Loucy (cell line): Measurements from ENCODE around the gene IPPK.
"Not testable (repeated sequence)": the region's sequence is repeated elsewhere in the genome, so short reads cannot be mapped to it uniquely, and the experiment has no call there.

ENCODE experiments used
- H2AFZ ChIP-seq: fragments of 200-600 bp; sonication (generic); 2 replicates; pipeline ENCODE4 v1.6.0; 2016; ENCODE audit warnings: antibody characterized with exemption, mild to moderate bottlenecking, low read length, moderate library complexity
- H3F3A ChIP-seq: fragments of 200-600 bp; 2 replicates; pipeline ENCODE4 v1.6.0; 2016; ENCODE audit warnings: antibody characterized with exemption, low read depth, mild to moderate bottlenecking
- H3K27me3 ChIP-seq: fragments of 200-600 bp; sonication (generic); 2 replicates; pipeline ENCODE4 v1.6.1; 2014; ENCODE audit warnings: low read length, mild to moderate bottlenecking; ENCODE audit not compliant: insufficient read depth, poor library complexity, severe bottlenecking
- H3K36me3 ChIP-seq: fragments of 200-600 bp; sonication (generic); 2 replicates; pipeline ENCODE4 v1.6.1; 2016; ENCODE audit warnings: low read length; ENCODE audit not compliant: insufficient read depth
- H3K4me1 ChIP-seq: fragments of 200-600 bp; sonication (generic); 2 replicates; pipeline ENCODE4 v1.5.1; 2014; ENCODE audit warnings: low read length, mild to moderate bottlenecking; ENCODE audit not compliant: insufficient read depth, poor library complexity, severe bottlenecking
- H3K4me2 ChIP-seq: fragments of 200-600 bp; sonication (generic); 2 replicates; pipeline ENCODE4 v1.6.0; 2014; ENCODE audit warnings: antibody characterized with exemption, low read length, low read depth, mild to moderate bottlenecking; ENCODE audit not compliant: poor library complexity, severe bottlenecking
- H3K4me3 ChIP-seq: fragments of 200-600 bp; sonication (generic); 2 replicates; pipeline ENCODE4 v1.5.1; 2014; ENCODE audit warnings: low read length, mild to moderate bottlenecking, mixed read lengths; ENCODE audit not compliant: poor library complexity, severe bottlenecking
- H3K79me2 ChIP-seq: fragments of 200-600 bp; sonication (generic); 2 replicates; pipeline ENCODE4 v1.6.1; 2014; ENCODE audit warnings: low read length; ENCODE audit not compliant: insufficient read depth
- H3K9ac ChIP-seq: fragments of 200-600 bp; sonication (generic); 2 replicates; pipeline ENCODE4 v1.6.0; 2014; ENCODE audit warnings: mild to moderate bottlenecking, low read depth, low read length, moderate library complexity; ENCODE audit not compliant: poor library complexity, severe bottlenecking
- H3K9me2 ChIP-seq: fragments of 200-600 bp; sonication (generic); replicated peaks from 2 replicates; pipeline ENCODE4 v1.6.1; 2016; ENCODE audit warnings: low read depth, low read length, mixed read lengths
- H3K9me3 ChIP-seq: fragments of 200-600 bp; sonication (generic); 2 replicates; pipeline ENCODE4 v1.6.1; 2014; ENCODE audit warnings: mild to moderate bottlenecking, antibody characterized with exemption, low read length, low read depth; ENCODE audit not compliant: insufficient read depth
- H4K20me1 ChIP-seq: fragments of 200-600 bp; sonication (generic); 2 replicates; pipeline ENCODE4 v1.6.0; 2014; ENCODE audit warnings: antibody characterized with exemption, low read length, mild to moderate bottlenecking; ENCODE audit not compliant: insufficient read depth, poor library complexity, severe bottlenecking
- EZH2phosphoT487 ChIP-seq: fragments of 200-600 bp; IDR thresholded peaks from 2 replicates; pipeline ENCODE4 v1.6.1; 2018; ENCODE audit warnings: antibody characterized with exemption, mild to moderate bottlenecking, moderate library complexity, borderline replicate concordance
- TF ChIP-seq, protein P1 (sequence below): fragments of 200-600 bp; sonication (generic); conservative IDR thresholded peaks from 2 replicates; pipeline ENCODE4 v1.5.1; 2014; ENCODE audit warnings: mild to moderate bottlenecking, antibody characterized with exemption, low read length

The IPPK gene

DNA sequence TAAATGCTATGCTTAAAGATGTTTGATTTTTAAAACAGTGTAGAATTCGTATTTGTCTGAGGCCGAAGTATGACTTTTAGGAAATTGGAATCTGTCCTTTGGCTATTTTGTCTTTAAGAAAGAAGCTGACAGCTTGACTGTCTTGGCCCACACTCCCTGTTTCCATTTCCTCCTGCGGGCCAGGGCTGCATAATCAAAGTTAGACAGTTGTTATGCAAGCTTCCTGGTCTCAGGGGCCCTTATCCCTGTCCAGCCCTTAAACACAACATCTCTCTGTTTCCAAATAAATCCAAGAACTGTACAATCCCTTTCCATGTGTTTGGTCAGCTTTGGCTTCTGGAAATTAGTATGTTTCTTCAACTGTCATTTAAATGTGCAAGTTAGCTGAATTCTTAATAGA is 79.6 kb downstream of the IPPK start:
- TF ChIP-seq, protein P1, sequence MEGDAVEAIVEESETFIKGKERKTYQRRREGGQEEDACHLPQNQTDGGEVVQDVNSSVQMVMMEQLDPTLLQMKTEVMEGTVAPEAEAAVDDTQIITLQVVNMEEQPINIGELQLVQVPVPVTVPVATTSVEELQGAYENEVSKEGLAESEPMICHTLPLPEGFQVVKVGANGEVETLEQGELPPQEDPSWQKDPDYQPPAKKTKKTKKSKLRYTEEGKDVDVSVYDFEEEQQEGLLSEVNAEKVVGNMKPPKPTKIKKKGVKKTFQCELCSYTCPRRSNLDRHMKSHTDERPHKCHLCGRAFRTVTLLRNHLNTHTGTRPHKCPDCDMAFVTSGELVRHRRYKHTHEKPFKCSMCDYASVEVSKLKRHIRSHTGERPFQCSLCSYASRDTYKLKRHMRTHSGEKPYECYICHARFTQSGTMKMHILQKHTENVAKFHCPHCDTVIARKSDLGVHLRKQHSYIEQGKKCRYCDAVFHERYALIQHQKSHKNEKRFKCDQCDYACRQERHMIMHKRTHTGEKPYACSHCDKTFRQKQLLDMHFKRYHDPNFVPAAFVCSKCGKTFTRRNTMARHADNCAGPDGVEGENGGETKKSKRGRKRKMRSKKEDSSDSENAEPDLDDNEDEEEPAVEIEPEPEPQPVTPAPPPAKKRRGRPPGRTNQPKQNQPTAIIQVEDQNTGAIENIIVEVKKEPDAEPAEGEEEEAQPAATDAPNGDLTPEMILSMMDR, result no peak
- no peak for TF ChIP-seq EZH2phosphoT487
- Histone ChIP-seq H4K20me1 (no peaks in the 10 kb centered on the region), H3F3A (no peaks in the 10 kb centered on the region), H2AFZ (no peak overlapping the region), H3K4me2 (no peak overlapping the region), H3K4me1 (peaks cover 5% of the 10 kb centered on the region), H3K79me2 (no peaks in the 10 kb centered on the region), H3K27me3 (no peaks in the 10 kb centered on the region), H3K9me3 (no peaks in the 10 kb centered on the region), H3K36me3 (no peaks in the 10 kb centered on the region), H3K9me2 (no peaks in the 10 kb centered on the region), H3K9ac (no peak overlapping the region), H3K4me3 (no peak overlapping the region)

DNA sequence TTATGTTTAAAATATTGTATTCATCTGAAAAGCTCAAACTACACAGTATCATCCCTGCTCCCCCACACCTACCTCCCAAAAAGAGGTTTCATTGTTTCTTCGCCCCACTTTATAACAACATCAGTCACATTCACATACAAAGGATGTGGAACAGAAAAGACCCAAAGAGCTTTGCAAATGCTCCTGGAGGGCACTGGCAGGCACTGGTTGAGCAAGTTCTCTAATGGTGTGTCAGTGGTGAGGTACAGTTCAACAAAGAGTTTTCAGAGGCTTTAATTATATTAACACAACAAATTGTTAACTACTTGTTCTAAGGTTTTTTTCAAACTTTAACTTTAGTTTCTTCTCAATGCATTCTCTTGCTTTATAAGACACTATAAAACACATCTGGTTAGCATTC is 80.0 kb downstream of the IPPK start:
- Histone ChIP-seq H3K9me2 (no peaks in the 10 kb centered on the region), H3K9me3 (no peaks in the 10 kb centered on the region), H3K4me1 (peaks cover 5% of the 10 kb centered on the region), H3F3A (no peaks in the 10 kb centered on the region), H3K9ac (no peak overlapping the region), H3K27me3 (no peaks in the 10 kb centered on the region), H3K36me3 (no peaks in the 10 kb centered on the region), H3K79me2 (no peaks in the 10 kb centered on the region), H3K4me2 (no peak overlapping the region), H2AFZ (no peak overlapping the region), H3K4me3 (no peak overlapping the region), H4K20me1 (no peaks in the 10 kb centered on the region)
- no peak for TF ChIP-seq EZH2phosphoT487
- TF ChIP-seq, protein P1, result no peak

DNA sequence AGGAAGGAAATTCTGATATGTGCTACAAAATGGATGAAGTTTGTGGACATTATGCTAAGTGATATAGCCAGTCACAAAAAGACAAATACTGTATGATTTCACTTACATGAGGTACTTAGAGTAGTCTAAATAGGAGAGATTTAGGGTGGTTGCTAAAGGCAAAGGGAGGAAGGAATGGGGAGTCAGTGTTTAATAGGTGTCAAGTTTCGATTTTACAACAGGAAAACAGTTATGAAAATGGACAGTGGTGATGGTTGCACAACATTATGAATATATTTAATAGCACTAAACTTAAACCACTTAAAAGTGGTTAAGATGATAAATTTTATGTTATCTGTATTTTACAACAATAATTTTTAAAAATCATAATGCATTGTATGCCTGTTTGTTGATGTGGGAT is 93.8 kb downstream of the IPPK start:
- no peak overlapping the region for H2AFZ ChIP-seq
- no peaks in the 10 kb centered on the region for H4K20me1 ChIP-seq
- peak overlapping the region; percentile 2 for H3K4me3 ChIP-seq
- no peaks in the 10 kb centered on the region for H3K9me2 ChIP-seq
- H3K36me3 ChIP-seq, result no peaks in the 10 kb centered on the region
- peaks cover 6% of the 10 kb centered on the region for H3K4me1 ChIP-seq
- no peaks in the 10 kb centered on the region; the same call in 1 of the 2 replicates for H3K9me3 ChIP-seq
- H3K9ac ChIP-seq, result no peak overlapping the region
- TF ChIP-seq, protein P1, result no peak
- TF ChIP-seq EZH2phosphoT487, result no peak
- H3K79me2 ChIP-seq, result no peaks in the 10 kb centered on the region
- peak overlapping the region; percentile 28 for H3K4me2 ChIP-seq
- no peaks in the 10 kb centered on the region for H3K27me3 ChIP-seq
- no peaks in the 10 kb centered on the region for H3F3A ChIP-seq

DNA sequence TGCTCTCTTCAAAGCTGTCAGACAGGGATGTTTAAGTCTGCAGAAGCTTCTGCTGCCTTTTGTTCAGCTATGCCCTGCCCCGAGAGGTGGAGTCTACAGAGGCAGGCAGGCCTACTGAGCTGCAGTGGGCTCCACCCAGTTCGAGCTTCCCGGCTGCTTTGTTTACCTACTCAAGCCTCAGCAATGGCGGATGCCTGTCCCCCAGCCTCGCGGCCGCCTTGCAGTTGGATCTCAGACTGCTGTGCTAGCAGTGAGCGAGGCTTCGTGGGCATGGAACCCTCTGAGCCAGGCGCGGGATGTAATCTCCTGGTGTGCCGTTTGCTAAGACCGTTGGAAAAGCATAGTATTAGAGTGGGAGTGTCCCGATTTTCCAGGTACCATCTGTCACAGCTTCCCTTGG is 96.3 kb downstream of the IPPK start:
- H3K79me2 ChIP-seq, H3K27me3 ChIP-seq, H3K4me2 ChIP-seq, H4K20me1 ChIP-seq, H2AFZ ChIP-seq, H3K4me3 ChIP-seq, H3K36me3 ChIP-seq, H3K9me3 ChIP-seq, H3K9ac ChIP-seq, H3K4me1 ChIP-seq, H3K9me2 ChIP-seq, H3F3A ChIP-seq: not testable (repeated sequence)

DNA sequence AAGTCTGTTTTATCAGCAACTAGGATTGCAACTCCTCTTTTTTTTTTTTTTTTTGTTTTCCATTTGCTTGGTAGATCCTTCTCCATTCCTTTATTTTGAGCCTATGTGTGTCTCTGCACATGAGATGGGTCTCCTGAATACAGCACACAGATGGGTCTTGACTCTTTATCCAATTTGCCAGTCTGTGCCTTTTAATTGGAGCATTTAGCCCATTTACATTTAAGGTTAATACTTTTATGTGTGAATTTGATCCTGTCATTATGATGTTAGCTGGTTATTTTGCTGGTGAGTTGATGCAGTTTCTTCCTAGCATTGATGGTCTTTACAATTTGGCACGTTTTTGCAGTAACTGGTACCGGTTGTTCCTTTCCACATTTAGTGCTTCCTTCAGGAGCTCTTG is 98.1 kb downstream of the IPPK start:
- H3K9ac ChIP-seq, H3K9me3 ChIP-seq, H3K4me3 ChIP-seq, H3K79me2 ChIP-seq, H2AFZ ChIP-seq, H3K27me3 ChIP-seq, H4K20me1 ChIP-seq, H3K4me2 ChIP-seq, H3F3A ChIP-seq, H3K4me1 ChIP-seq, H3K9me2 ChIP-seq, H3K36me3 ChIP-seq: not testable (repeated sequence)
